NOMO-1 treated with DMSO at 0.1 percent for 48 hours (cell line): ENCODE measurements around the gene PLEKHA7.

Source experiments
- DNase-seq: peaks from one replicate; lab custom pipeline; 2025; ENCODE audit not compliant: unreplicated experiment; lab: John Stamatoyannopoulos, UW

PLEKHA7 gene

DNA sequence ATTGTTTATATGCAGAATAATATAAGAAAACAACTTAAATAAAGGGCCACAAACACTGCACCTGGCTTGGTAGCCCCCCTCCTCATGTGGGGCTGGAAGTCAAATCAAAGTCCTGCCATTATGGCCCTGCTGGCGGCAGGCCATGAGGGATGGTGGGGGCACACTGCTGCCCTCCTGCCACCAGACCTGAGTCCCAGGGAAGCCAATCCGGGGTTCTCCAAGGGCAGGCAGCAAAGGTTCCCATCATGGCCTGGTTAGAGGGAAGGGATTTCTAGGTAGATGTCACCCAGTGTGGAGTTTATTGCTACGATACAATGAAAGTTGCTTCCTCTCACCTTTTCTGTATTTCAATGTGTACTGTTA is 236.6 kb downstream of the PLEKHA7 start:
- no peak for DNase-seq

GRCh38 chr11:16776711-16777612 is 237.3 kb downstream of the PLEKHA7 start:
- DNase-seq: no peak

DNA sequence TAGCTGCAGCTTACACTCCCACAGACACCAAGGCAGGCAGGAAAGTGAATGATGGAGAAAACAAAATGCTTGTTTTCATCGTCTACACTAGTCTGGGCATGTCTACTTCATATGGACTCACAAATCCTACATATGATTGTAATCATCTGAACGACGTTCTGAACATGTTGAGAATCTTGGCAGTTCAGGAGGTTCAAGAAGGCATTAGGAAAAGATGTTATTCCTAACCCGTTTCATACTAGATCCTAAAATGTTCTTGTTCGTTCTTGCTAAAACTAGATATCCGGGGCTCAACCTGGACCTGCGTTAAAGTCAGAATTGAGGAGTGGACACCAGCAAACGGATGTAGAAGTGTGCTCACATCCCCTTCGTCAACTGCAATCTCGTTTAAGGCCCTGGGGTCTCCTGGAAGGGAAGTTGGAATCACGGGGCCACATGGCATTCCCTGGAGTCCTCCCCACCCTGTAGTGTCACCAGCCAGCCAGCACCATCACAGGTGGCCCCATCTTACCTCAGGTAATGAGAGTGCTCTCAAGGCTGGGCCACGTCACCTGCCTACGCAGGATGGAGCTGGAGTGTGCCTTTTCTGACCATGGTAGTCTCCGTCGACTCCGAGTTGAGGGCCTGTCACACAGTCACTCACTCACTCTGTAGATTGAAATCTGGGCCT is 238.5 kb downstream of the PLEKHA7 start:
- no peak for DNase-seq

DNA sequence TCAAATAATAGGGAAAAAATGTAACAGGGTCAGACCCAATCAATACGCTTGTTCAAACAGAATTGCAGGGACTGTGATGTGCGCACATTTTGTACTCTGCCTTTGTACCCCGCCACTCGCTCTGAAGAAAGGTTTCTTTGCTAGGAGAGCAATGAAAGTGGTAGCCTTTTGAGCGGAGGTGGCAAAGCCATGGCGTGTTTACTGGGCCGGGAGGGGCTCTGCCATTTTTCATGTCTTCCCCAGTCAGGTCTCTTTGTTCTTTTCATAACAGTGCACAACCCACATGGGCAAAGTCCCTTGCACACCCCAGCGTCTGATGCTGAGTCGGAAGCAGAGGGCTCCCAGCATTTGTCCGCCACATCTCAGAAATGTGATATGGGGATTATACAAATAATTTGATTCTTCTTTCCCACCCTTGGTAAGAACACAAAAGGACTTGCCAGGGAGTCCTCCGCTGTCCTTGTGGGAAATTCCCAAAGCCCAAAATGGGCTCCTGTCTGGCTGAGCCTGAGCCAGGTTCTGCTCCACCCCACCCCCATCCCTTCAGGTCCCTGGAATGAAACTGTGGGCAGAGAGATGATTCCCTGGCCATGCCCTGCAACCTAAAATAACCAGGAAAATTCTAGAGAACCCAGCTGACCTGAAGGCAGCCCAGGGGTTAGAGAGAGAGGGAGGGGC is 239.1 kb downstream of the PLEKHA7 start:
- DNase-seq: no peak

DNA sequence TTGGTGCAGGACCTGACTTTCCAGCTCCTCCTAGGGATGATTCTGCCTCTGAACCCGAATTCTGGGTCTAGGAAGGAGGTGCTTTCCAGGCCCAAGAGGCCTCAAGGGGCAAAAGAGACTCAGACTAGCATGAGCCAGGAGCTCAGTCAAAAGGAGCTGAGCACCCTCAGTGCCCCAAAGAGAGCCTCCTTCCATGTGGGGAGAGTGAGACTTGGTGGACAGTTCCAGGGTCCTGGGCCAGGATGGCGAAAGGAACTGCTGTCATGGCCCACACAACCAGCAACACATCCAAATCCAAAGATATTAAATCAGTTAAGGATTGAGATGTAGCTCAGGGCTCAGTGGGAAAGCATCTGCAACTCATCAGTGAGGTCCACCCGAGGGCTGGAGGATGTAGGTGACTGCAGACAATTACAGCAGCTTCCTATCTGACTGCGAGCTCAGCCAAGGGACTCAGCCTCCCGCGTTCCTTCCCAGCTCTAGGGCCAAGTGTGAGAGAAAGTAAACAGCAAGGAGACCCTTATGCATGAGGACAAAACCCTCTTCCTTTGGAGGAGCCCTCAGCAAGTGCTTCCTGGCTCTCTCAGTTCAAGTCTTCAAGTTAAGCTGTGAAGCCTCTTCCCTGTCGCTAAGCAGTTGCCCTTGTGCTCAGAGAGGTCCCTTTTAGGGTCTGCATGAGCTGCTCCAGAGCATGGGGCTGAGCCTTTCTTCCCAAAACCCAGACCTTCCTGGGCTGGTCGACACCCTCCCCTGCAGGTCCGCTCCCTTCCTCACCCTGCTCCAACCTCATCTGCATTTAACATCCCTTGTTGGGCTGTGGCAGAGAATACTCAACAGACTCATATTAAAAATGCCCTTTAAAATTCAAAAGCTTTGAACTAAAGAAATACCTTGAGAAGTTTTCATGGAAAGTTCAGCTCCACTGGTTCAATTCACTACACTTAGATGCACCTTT is 240.0 kb downstream of the PLEKHA7 start:
- DNase-seq: no peak

DNA sequence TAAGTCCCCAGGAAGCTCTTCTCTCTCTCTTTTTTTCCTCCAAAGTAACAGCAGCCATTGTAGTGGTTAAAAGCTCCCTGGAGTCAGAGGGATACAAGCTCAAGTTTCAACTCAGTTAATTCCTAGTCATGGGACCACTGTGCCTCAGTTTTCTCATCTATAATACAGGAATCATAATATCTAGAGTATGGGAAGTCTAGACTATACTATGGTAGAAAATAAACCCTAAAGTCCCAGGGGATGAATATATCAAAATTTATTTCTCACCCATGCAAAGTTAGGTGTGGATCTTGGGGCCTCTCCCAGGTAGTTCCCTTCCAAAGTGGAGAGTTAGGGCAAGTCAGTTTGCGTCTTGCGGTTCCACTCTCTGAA is 242.1 kb downstream of the PLEKHA7 start:
- DNase-seq: no peak

DNA sequence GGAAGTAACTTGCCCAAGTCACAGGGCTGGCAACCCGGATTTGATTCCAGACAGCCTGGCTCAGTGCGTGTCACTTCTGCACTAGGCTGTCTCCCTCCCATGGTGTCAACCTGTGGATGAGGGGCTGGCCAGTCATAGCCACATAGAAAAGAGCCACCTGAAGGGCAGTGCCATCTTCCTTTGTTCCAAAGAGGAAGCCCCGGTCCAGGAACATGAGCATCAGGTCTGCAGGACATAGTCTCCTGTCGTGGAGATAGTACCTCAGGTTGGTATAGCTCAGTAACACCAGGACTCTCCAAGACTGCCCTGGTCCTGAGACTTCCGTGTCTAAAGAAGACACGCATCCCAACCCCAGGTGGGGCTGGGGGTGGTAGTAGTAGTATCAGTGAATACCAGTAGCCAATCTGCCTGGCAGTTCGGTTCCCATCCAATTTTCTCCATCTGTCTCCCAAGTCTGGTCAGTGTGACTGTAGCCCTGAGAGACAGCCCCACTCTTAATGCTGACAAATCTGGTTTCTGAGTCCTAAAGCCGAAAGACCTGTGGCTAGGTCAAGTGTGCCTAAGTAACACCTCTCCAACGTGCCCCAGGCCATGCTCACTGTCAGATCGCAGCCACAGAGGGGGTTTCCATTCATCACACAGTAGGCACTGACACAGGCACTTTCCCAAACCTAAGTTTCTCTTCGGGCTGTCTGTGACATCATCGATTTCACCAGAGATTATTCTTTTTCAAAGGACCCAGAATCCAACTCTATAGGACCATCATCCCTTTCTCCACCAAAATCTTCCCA is 242.7 kb downstream of the PLEKHA7 start:
- DNase-seq: no peak

- no peak for DNase-seq
Measured at GRCh38 chr11:16770016-16770415, 244.2 kb downstream of the PLEKHA7 start.

- no peak for DNase-seq
Measured at GRCh38 chr11:16769386-16769785, 244.8 kb downstream of the PLEKHA7 start.

DNA sequence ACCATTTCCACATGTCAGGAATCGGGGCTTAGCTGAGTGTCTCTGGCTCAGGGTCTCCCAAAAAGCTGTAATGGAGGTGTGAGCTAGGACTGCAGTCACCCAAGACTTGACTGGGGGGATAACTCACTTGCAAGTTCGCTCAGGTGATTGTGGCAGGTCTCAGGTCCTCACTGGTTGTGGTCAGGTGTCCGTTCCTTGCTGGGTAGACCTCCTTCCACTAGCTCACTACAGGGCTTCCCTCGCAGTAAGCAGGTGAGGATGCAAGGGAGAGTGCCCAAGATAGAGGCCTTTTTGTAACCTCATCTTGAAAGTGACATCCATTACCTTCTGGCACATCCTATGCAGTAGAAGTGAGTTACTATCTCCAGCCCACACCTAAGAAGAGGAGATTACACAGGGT is 246.3 kb downstream of the PLEKHA7 start:
- DNase-seq: no peak

GRCh38 chr11:16767137-16767536 is 247.1 kb downstream of the PLEKHA7 start:
- no peak for DNase-seq

DNA sequence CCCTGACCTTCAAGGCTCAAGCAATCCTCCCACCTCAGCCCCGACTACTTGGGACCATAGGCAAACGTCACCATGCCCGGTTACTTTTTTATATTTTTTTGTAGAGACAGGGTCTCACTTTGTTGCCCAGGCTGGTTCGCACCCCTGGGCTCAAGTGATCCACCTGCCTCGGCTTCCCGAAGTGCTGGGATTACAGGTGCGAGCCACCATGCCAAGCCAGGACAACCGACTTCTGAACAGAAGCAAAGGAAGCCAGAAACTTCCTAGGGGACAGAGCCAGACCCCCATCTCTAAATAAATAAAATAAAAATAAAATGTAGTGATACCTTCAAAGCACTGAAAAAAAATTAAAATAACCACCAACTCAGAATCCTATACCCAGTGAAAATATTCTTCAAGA is 249.3 kb downstream of the PLEKHA7 start:
- DNase-seq: no peak

- no peak for DNase-seq
Measured at GRCh38 chr11:16763746-16764145, 250.5 kb downstream of the PLEKHA7 start.

- DNase-seq: peak; percentile 33
Measured at GRCh38 chr11:16759857-16760508, 254.2 kb downstream of the PLEKHA7 start.

DNA sequence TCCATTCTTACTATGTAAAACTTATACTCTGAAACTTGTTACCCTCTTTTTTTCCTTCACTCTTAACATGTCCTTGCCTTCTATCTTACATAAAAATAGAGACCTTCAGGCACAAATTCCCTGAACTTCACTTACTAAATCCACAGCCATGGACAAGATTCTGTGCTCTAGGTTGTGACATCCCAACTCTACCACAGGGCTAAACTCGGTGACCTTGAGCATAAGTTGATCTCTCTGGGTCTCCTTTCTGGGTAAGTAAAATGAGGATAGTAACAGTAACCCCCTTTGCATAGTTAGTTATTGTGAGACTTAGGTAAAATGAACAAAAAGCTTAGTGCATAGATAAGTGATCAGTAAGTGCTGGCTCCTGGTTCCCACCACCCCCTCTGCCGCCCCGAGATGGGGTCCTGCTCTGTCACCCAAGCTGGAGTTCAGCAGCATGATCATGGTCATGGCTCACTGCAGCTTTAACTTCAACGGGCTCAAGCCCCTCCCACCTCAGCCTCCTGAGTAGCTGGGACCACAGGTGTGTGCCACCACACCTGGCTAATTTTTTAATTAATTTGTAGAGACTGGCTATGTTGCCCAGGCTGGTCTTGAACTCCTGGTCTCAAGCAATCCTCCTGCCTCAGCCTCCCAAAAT is 255.7 kb downstream of the PLEKHA7 start:
- no peak for DNase-seq

- no peak for DNase-seq
Measured at GRCh38 chr11:16750417-16750816, 263.8 kb downstream of the PLEKHA7 start.

DNA sequence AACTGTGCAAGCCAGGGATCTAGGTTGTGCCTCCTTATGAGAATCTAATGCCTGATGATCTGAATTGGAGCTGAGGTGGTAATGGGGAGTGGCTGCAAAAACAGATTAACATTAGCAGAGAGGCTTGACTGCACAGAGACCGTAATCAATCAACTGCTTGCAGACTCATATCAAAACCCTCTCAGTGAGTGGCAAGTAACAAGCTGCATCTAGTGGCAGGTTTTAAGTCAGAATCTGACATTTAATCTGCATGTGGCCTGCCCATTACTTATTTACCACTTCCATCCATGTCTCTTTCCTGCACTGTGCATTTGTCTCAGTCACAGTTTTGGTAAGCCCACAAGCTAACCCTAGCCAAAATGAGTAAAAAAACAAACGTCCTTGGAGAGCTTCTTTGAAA is 264.5 kb downstream of the PLEKHA7 start:
- DNase-seq: no peak

DNA sequence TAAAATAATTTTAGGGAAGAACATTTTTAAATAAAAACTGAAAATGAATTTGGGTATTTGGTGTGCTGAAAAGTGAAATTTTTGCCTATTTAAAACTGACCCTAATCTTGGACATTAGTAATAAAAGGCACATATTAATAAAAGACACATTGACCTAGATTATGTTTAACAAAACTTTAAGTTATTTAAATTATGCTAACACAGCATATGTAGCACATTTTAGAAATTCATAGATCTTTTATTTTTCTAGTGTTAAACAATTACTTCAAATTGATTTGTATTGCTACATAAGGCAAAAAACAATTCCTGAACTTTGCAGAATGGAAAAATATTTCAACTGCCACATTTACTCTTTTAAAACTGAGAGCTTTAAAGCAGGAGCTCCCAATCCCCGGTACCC is 265.1 kb downstream of the PLEKHA7 start:
- DNase-seq: no peak

- no peak for DNase-seq
Measured at GRCh38 chr11:16745950-16746605, 268.1 kb downstream of the PLEKHA7 start.
